GM12865 (cell line): ENCODE results near the gene SRRM4.

Source experiments
- DNase-seq: peaks from one replicate; pipeline ENCODE4 v3.0.0; 2010; ENCODE audit warnings: low read depth
- H3K4me3 ChIP-seq: 2 replicates; pipeline ENCODE4 v1.5.1; 2011; ENCODE audit warnings: mild to moderate bottlenecking, low read depth, low read length, control low read depth
- TF ChIP-seq, protein P1 (sequence below): IDR thresholded peaks from 2 replicates; pipeline ENCODE4 v1.5.1; 2011; ENCODE audit warnings: low read length, control low read depth, low read depth, inconsistent platforms; ENCODE audit not compliant: insufficient read depth; ENCODE audit errors: missing control alignments

SRRM4 gene

DNA sequence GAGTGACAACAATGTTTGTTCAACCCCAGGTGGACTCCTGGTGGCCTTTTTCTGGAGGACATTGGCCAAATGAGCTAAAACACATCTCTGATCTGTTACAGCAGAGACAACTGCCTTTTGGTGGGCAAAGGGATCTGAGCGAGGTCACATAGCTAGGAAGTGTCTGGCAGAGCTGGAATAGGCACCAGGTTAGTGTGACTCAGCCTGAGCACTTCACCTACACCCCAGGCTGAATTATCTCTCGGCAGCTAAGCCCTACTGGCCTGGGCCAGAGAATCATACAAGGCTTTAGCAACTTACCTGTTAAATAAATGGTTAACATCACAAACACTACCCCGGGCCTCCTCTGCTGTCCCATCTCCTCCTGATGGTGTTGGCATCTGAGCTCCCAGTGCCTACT is 147.2 kb downstream of the SRRM4 start:
- TF ChIP-seq, protein P1, sequence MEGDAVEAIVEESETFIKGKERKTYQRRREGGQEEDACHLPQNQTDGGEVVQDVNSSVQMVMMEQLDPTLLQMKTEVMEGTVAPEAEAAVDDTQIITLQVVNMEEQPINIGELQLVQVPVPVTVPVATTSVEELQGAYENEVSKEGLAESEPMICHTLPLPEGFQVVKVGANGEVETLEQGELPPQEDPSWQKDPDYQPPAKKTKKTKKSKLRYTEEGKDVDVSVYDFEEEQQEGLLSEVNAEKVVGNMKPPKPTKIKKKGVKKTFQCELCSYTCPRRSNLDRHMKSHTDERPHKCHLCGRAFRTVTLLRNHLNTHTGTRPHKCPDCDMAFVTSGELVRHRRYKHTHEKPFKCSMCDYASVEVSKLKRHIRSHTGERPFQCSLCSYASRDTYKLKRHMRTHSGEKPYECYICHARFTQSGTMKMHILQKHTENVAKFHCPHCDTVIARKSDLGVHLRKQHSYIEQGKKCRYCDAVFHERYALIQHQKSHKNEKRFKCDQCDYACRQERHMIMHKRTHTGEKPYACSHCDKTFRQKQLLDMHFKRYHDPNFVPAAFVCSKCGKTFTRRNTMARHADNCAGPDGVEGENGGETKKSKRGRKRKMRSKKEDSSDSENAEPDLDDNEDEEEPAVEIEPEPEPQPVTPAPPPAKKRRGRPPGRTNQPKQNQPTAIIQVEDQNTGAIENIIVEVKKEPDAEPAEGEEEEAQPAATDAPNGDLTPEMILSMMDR, result no peak
- no peak overlapping the region for H3K4me3 ChIP-seq
- DNase-seq, result no peak

DNA sequence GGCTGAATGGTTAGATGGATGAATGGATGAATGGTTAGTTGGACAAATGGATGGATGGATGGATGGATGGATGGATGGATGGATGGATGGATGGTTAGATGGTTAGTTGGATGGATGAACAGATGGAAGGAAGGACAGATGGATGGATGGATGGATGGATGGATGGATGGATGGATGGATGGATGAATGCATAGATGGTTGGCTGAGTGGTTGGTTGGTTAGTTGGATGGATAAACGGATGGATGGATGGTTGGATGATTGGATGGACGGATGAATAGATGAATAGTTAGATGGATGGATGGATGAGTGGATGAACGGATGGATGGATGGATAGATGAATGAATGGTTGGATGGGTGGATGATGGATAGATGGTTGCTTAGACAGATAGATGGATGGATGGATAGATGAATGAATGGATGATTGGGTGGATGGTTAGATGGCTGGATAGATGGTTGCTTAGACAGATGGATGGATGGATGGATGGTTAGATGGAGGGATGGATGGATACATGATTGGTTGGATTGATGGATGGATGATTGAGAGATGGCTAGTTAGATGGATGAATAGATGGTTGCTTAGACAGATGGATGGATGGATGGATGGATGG is 148.6 kb downstream of the SRRM4 start:
- no peak for DNase-seq
- TF ChIP-seq, protein P1, result no peak
- H3K4me3 ChIP-seq, result no peak overlapping the region

DNA sequence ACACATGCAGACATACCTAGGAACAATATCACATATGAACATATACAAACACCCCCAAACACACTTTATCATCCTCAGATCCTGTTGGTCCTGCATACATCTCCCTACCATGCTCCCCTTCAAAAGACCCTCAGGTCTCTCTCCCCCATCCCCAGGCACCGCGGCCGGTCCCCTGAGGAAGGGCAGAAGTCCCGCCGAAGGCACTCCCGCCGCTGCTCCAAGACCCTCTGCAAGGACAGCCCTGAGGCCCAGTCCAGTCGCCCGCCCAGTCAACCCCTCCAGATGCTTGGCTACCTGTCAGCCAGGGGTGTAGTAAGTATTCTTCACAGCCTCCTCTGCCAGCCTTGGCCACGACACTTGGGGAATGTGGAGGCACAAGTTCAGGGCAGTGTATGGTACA is 149.2 kb downstream of the SRRM4 start:
- no peak overlapping the region for H3K4me3 ChIP-seq
- TF ChIP-seq, protein P1, result no peak
- DNase-seq, result no peak

DNA sequence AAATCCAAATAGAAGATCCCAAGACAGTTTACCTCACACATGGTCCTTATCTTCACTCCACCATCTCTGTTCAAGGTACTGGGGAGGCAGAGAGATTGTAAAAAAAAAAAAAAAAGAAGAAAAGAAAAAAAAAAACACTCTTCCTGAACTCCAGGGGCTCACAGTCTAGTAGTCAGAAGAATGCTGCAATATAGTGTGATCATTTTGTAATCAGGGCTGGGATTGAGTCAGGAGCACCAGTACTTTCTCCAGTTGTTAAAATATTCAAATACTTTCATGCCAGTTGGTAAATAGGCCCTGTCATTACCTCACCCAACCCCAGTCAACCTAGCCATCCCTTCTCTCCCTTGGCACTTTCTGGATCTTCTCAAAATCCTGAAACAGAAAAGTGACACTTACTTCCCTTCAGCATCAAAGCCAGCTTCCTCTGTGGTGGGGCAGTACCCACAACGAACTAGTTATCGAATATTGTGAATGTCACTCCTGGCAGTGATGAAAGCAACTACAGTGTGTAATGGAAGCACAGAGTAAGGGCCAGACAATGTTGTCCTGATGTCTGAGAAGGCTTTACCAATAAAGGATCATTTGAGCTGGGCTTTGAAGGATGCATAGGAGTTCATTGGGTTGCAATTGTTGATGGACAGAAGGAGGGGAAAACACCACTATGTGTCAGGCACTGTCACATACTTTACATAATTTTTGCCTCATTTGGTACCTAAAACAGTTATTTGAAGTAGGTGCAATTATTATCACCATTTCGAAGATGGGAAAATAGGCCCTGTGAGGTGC is 153.1 kb downstream of the SRRM4 start:
- DNase-seq, result no peak
- TF ChIP-seq, protein P1, result no peak
- no peak overlapping the region for H3K4me3 ChIP-seq

DNA sequence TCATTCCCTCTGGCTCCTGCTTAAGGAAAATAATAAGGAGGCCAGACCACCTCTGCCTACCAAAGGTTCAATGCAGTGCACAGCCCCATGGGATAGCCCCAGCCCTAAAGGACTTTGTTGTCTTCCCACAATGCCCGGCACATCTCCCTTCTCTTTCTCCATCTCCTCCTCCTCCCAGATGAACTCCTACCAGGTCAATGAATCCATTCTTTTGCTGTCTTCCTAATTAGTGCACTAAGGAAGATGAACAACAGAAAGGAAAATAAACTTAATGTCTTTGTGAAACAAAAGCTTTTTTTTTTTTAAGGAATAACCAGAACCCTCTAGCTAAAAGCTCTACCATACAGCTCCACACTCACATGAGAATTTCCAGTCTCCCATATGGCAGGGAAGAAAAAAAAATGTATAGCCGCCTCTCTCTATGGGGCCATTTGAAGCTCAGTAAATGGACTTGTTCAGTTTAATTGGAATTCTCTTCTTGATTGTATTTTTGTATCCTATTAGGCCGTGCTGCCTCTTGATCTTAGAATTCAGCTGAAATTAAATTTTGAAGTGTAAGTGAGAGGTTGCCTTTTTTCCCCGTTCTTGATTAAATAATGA is 155.6 kb downstream of the SRRM4 start:
- DNase-seq, result no peak
- H3K4me3 ChIP-seq, result no peak overlapping the region
- TF ChIP-seq, protein P1, result no peak

DNA sequence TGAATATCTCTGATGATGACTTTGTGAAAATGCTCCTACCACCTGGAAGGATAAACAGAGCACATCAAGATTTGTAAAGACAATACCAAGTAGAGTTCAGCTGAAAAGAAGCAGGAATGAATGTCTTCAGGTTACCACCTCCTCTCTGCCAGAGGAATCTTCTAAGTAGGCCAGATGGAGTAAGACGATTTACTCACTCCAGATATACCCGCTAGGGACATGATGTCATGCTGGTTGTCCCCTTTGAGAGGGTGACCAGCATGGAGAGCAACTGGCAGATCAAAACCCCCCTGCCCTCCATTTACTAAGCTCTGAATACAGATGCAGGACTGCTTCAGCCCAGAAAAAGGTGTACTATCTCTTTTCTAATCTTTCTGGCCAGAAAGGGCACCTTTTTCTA is 158.1 kb downstream of the SRRM4 start:
- DNase-seq, result no peak
- no peak overlapping the region for H3K4me3 ChIP-seq
- TF ChIP-seq, protein P1, result no peak
